Fibroblast of lung (primary cell): ENCODE data around the gene NDUFAF8. TPM values are rescaled to one million over a fixed set of nuclear protein-coding genes. Genes with fewer than 3 reads are reported as not detected.

Experiments used
- DNase-seq, 2 donors: peaks; one replicate each; pipeline versions ENCODE4 v3.0.0 to v3.0.0-alpha.2; 2010; ENCODE audit warnings: low read depth in 2 of 2
- H2AFZ ChIP-seq: 2 replicates; pipeline ENCODE4 v1.5.1; 2012; ENCODE audit warnings: low read length, control low read depth, inconsistent platforms
- H3K27ac ChIP-seq: 2 replicates; pipeline ENCODE4 v1.5.1; 2011; ENCODE audit warnings: low read length, control low read depth; ENCODE audit not compliant: insufficient read depth
- H3K27me3 ChIP-seq: 2 replicates; pipeline ENCODE4 v1.5.1; 2011; ENCODE audit warnings: mild to moderate bottlenecking, low read length; ENCODE audit not compliant: control insufficient read depth, insufficient read depth
- H3K36me3 ChIP-seq: 2 replicates; pipeline ENCODE4 v1.5.1; 2011; ENCODE audit warnings: low read length; ENCODE audit not compliant: control insufficient read depth, insufficient read depth
- H3K4me1 ChIP-seq: 2 replicates; pipeline ENCODE4 v1.5.1; 2011; ENCODE audit warnings: low read length; ENCODE audit not compliant: control insufficient read depth, insufficient read depth; ENCODE audit errors: extremely low read depth
- H3K4me2 ChIP-seq: 2 replicates; pipeline ENCODE4 v1.5.1; 2011; ENCODE audit warnings: low read length, control low read depth; ENCODE audit not compliant: insufficient read depth; ENCODE audit errors: extremely low read depth
- H3K4me3 ChIP-seq, 4 experiments: fragments of 200-600 bp in 1 of 4; sonication (generic) in 1 of 4; replicated peaks in 1 of 4; 2 replicates each; pipeline ENCODE4 v1.5.1; 2011 to 2016; ENCODE audit warnings: low read length in 4 of 4, low read depth in 3 of 4, mild to moderate bottlenecking in 3 of 4, control low read depth in 2 of 4, inconsistent platforms in 1 of 4, mixed read lengths in 1 of 4; ENCODE audit not compliant: insufficient read depth in 1 of 4; ENCODE audit errors: control extremely low read depth in 1 of 4
- H3K79me2 ChIP-seq: 2 replicates; pipeline ENCODE4 v1.5.1; 2012; ENCODE audit warnings: mild to moderate bottlenecking, low read length, inconsistent platforms; ENCODE audit not compliant: control insufficient read depth, insufficient read depth
- H3K9ac ChIP-seq: 2 replicates; pipeline ENCODE4 v1.5.1; 2011; ENCODE audit warnings: mild to moderate bottlenecking, low read length, control low read depth; ENCODE audit not compliant: insufficient read depth
- H3K9me3 ChIP-seq: 2 replicates; pipeline ENCODE4 v1.5.1; 2012; ENCODE audit warnings: low read depth, low read length; ENCODE audit not compliant: control insufficient read depth, insufficient read depth
- H4K20me1 ChIP-seq: 2 replicates; pipeline ENCODE4 v1.5.1; 2011; ENCODE audit warnings: low read length; ENCODE audit not compliant: control insufficient read depth, insufficient read depth; ENCODE audit errors: extremely low read depth
- CTCF ChIP-seq, 2 donors: IDR thresholded peaks in 1 of 2; conservative IDR thresholded peaks in 1 of 2; 1 replicate in 1 of 2; 2 replicates in 1 of 2; pipeline ENCODE4 v1.5.1; 2011 to 2012; ENCODE audit warnings: low read length in 2 of 2, control low read depth in 1 of 2, inconsistent platforms in 1 of 2, low read depth in 1 of 2, mild to moderate bottlenecking in 1 of 2
- EZH2 ChIP-seq: IDR thresholded peaks from 2 replicates; pipeline ENCODE4 v1.5.1; 2012; ENCODE audit warnings: low read length, control low read depth, mild to moderate bottlenecking; ENCODE audit errors: missing control alignments
- polyA plus RNA-seq, 2 donors: library from polyadenylated mRNA; depleted of rRNA in 1 of 2; stranded (reverse) in 1 of 2; unstranded in 1 of 2; fragments of >200 nt; gene quantifications; 2 replicates each; pipeline ENCODE4 v1.2.1, GENCODE V29; 2011 to 2012; ENCODE audit warnings: missing spikeins in 1 of 2
- total RNA-seq: library from RNA; depleted of rRNA; stranded (reverse); fragments of >200 nt; gene quantifications from 2 replicates; pipeline ENCODE4 v1.2.1, GENCODE V29; 2014

The NDUFAF8 gene
- total and polyA plus RNA-seq, 2 donors (not counting 1 experiment from before 2014, with no cell fraction given) = 41.9 to 102 TPM

DNA sequence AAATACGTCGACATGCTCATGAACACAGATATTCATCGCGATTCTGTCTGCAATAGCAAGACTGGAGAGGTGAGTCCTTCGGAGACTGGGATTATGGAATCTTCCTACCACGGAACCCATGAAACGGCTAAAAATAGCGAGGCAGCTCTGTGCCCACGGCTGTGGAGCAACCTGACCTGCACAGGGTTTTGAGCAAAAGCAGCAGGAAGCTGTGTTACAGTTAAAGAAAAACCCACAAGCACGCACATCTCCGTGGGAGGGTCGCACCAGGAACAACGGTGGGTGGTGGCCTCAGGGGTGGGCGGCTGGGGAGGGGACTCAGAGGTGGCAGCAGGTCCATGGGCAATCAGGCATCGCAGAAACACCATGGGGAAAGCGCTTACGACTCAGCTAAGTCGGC lies 31.2 kb downstream of the NDUFAF8 start:
- H3K4me2 ChIP-seq = no peak overlapping the region
- H3K27ac ChIP-seq = no peak overlapping the region
- H3K4me1 ChIP-seq = no peaks in the 10 kb centered on the region
- TF ChIP-seq EZH2 (no peak), CTCF (conservative IDR thresholded peaks at IDR 0.05 in 1 of 2, IDR thresholded peaks at IDR 0.05 in 1 of 2; ENCODE audit: low read depth in 1 of 2, low read length in 2 of 2) (no peak)
- H3K4me3 ChIP-seq = no peak overlapping the region
- no peak overlapping the region for H2AFZ ChIP-seq
- H3K27me3 ChIP-seq = no peaks in the 10 kb centered on the region
- DNase-seq = no peak
- no peaks in the 10 kb centered on the region for H3K9me3 ChIP-seq
- no peaks in the 10 kb centered on the region for H4K20me1 ChIP-seq
- H3K9ac ChIP-seq = no peak overlapping the region
- H3K36me3 ChIP-seq = peaks cover 13% of the 10 kb centered on the region
- H3K79me2 ChIP-seq = no peaks in the 10 kb centered on the region

DNA sequence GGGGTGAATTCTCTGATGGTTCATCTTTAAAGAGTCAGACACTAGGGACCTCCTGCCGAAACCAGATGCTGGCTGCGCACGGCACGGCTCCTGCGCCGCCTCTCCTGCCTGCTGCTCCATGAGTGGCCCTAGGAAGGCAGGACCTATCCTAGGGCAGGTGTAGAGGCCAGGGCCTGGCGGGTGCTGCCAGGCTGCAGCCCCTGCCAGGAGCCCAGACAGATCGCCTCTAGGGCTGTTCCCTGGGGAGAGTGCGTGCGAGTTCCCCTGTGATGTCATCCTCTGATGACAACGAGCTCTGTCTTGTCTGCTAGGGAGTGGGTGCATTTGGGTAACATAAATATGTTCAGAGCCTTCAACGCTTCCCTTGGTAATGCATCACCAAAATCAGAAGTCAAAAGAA lies 32.1 kb downstream of the NDUFAF8 start:
- no peak overlapping the region for H3K9ac ChIP-seq
- H3K4me1 ChIP-seq = no peaks in the 10 kb centered on the region
- no peak overlapping the region for H3K27ac ChIP-seq
- no peak overlapping the region for H3K4me3 ChIP-seq
- no peaks in the 10 kb centered on the region for H3K27me3 ChIP-seq
- H4K20me1 ChIP-seq = no peaks in the 10 kb centered on the region
- TF ChIP-seq CTCF (conservative IDR thresholded peaks at IDR 0.05 in 1 of 2, IDR thresholded peaks at IDR 0.05 in 1 of 2; ENCODE audit: low read depth in 1 of 2, low read length in 2 of 2) (no peak), EZH2 (no peak)
- no peak overlapping the region for H2AFZ ChIP-seq
- no peaks in the 10 kb centered on the region for H3K9me3 ChIP-seq
- H3K36me3 ChIP-seq = peaks cover 13% of the 10 kb centered on the region
- no peaks in the 10 kb centered on the region for H3K79me2 ChIP-seq
- H3K4me2 ChIP-seq = no peak overlapping the region
- DNase-seq = no peak

DNA sequence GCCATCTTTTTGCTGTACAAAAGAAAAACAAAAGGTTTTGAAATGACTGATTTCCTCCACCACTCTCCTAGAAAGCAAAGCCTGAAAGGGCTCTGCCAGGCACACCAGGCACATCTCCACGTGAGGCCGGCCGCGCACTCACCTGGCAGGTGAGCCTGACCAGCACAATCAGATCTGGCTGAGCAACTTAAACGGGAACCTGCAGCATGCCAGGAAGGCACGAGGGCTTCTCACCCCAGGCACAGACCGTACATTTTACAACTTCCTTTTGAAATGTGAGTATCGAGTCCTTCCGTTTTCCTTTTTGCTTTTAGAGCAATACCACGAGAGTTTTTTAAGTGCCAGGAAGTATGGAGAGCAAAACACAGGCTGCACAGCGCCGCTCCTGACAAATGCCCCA lies 33.5 kb downstream of the NDUFAF8 start:
- Histone ChIP-seq H2AFZ (no peak overlapping the region), H3K36me3 (peaks cover 18% of the 10 kb centered on the region), H3K4me2 (no peak overlapping the region), H4K20me1 (no peaks in the 10 kb centered on the region), H3K9ac (no peak overlapping the region), H3K27me3 (no peaks in the 10 kb centered on the region), H3K4me1 (peaks cover 7% of the 10 kb centered on the region), H3K4me3 (no peak overlapping the region), H3K9me3 (no peaks in the 10 kb centered on the region), H3K27ac (no peak overlapping the region), H3K79me2 (peaks cover 1% of the 10 kb centered on the region)
- TF ChIP-seq CTCF (conservative IDR thresholded peaks at IDR 0.05 in 1 of 2, IDR thresholded peaks at IDR 0.05 in 1 of 2; ENCODE audit: low read depth in 1 of 2, low read length in 2 of 2) (no peak), EZH2 (no peak)
- no peak for DNase-seq
